Measurements from ENCODE around the gene CDK2AP2.
"Not testable (repeated sequence)": the region's sequence is repeated elsewhere in the genome, so short reads cannot be mapped to it uniquely, and the experiment has no call there.

CDK2AP2 gene

GRCh38 chr11:67490727-67491065 lies 17.3 kb downstream of the CDK2AP2 start:
- in situ Hi-C loops (cut with HindIII; ENCODE audit: low sequenced_read_pairs), result no loop called here
- no peak for DNase-seq (ENCODE audit: low read depth, low spot score)
- no peak for TF ChIP-seq CTCF (IDR thresholded peaks at IDR 0.05; ENCODE audit: low read depth, low read length)
- no peak overlapping the region for H3K4me3 ChIP-seq (ENCODE audit: low read depth, low read length)

- in situ Hi-C loops (cut with HindIII; ENCODE audit: low sequenced_read_pairs), result no loop called here
- no peak for DNase-seq (ENCODE audit: low read depth, low spot score)
These were observed 17.9 kb downstream of the CDK2AP2 start for GRCh38 chr11:67489885-67490726.

GRCh38 chr11:67489203-67489884 lies 18.6 kb downstream of the CDK2AP2 start:
- DNase-seq (ENCODE audit: low read depth, low spot score), result no peak
- H3K4me3 ChIP-seq (ENCODE audit: low read depth, low read length), result no peak overlapping the region
- TF ChIP-seq CTCF (IDR thresholded peaks at IDR 0.05; ENCODE audit: low read depth, low read length), result no peak
- in situ Hi-C loops (cut with HindIII; ENCODE audit: low sequenced_read_pairs), result no loop called here

More at GRCh38 chr11:67489885-67490726, 17.9 kb downstream of the CDK2AP2 start:
- TF ChIP-seq CTCF (IDR thresholded peaks at IDR 0.05; ENCODE audit: low read depth, low read length), result no peak
- H3K4me3 ChIP-seq (ENCODE audit: low read depth, low read length), result no peak overlapping the region

GRCh38 chr11:67486481-67487195 lies 21.3 kb downstream of the CDK2AP2 start:
- in situ Hi-C loops (cut with HindIII; ENCODE audit: low sequenced_read_pairs), result no loop called here
- TF ChIP-seq CTCF (IDR thresholded peaks at IDR 0.05; ENCODE audit: low read depth, low read length), result no peak
- no peak overlapping the region for H3K4me3 ChIP-seq (ENCODE audit: low read depth, low read length)
- no peak for DNase-seq (ENCODE audit: low read depth, low spot score)

- H3K4me3 ChIP-seq (ENCODE audit: low read depth, low read length); in situ Hi-C loops (cut with HindIII; ENCODE audit: low sequenced_read_pairs); DNase-seq (ENCODE audit: low read depth, low spot score): not testable (repeated sequence)
These were observed 22.0 kb downstream of the CDK2AP2 start for GRCh38 chr11:67485873-67486361.

GRCh38 chr11:67484847-67485311 lies 23.1 kb downstream of the CDK2AP2 start:
- DNase-seq (ENCODE audit: low read depth, low spot score), result no peak
- H3K4me3 ChIP-seq (ENCODE audit: low read depth, low read length), result no peak overlapping the region
- TF ChIP-seq CTCF (IDR thresholded peaks at IDR 0.05; ENCODE audit: low read depth, low read length), result no peak
- in situ Hi-C loops (cut with HindIII; ENCODE audit: low sequenced_read_pairs), result no loop called here
